GM12878 (cell line): ENCODE data around the gene PRSS8. TPM values are rescaled to one million over a fixed set of nuclear protein-coding genes. Genes with fewer than 3 reads are reported as not detected.
A peak's percentile ranks its signal among the peaks of the same experiment; 100 is the strongest.

Experiments
- CREM ChIP-seq: IDR thresholded peaks from 2 replicates; pipeline ENCODE4 v1.6.1; 2014; ENCODE audit warnings: antibody characterized with exemption, low read depth
- HDAC6 ChIP-seq: fragments of 200-600 bp; sonication (generic); IDR thresholded peaks from one replicate; pipeline ENCODE4 v1.8.0; 2017; ENCODE audit warnings: antibody characterized with exemption; ENCODE audit not compliant: unreplicated experiment
- IKZF2 ChIP-seq, 2 experiments: fragments of 450-650 bp; IDR thresholded peaks; 2 replicates each; pipeline ENCODE4 v1.6.1; 2017; ENCODE audit warnings: mild to moderate bottlenecking in 2 of 2, moderate library complexity in 2 of 2
- LARP7 ChIP-seq: fragments of 450-650 bp; IDR thresholded peaks from 2 replicates; pipeline ENCODE4 v1.6.1; 2017; ENCODE audit warnings: mild to moderate bottlenecking
- MXI1 ChIP-seq: fragments of 150-350 bp; IDR thresholded peaks from 2 replicates; pipeline ENCODE4 v1.6.1; 2011; ENCODE audit warnings: low read depth, mild to moderate bottlenecking, inconsistent platforms, low read length, improper control_type of control experiment
- NFYB ChIP-seq: IDR thresholded peaks from 2 replicates; pipeline ENCODE4 v1.6.1; 2011; ENCODE audit warnings: low read depth, mild to moderate bottlenecking, low read length, improper control_type of control experiment, moderate library complexity; ENCODE audit not compliant: insufficient read depth
- POLR2AphosphoS5 ChIP-seq: IDR thresholded peaks from 2 replicates; pipeline ENCODE4 v1.6.1; 2011; ENCODE audit warnings: mild to moderate bottlenecking, low read length, inconsistent platforms
- RB1 ChIP-seq: fragments of 450-650 bp; formaldehyde crosslinking; IDR thresholded peaks from 2 replicates; pipeline ENCODE4 v1.6.1; 2017; ENCODE audit warnings: mild to moderate bottlenecking, borderline replicate concordance
- TCF7 ChIP-seq: IDR thresholded peaks from 2 replicates; pipeline ENCODE4 v1.6.1; 2014; ENCODE audit warnings: antibody characterized with exemption, borderline replicate concordance
- ZNF274 ChIP-seq: IDR thresholded peaks from one replicate; pipeline ENCODE4 v1.8.0; 2011; ENCODE audit not compliant: insufficient read length, insufficient read depth
- ZNF384 ChIP-seq: IDR thresholded peaks from 2 replicates; pipeline ENCODE4 v1.6.1; 2012; ENCODE audit warnings: low read depth, mild to moderate bottlenecking, low read length, improper control_type of control experiment, borderline replicate concordance
- ZSCAN29 ChIP-seq: fragments of 450-650 bp; IDR thresholded peaks from 2 replicates; pipeline ENCODE4 v1.6.1; 2017; ENCODE audit warnings: mild to moderate bottlenecking, moderate library complexity
- polyA plus RNA-seq, 11 experiments: library from polyadenylated mRNA; depleted of rRNA in 4 of 11; unstranded in 6 of 11; stranded (reverse) in 5 of 11; fragments of >200 nt; fragmentation: Nextera tagmentation in 4 of 11; fragmentation: Illumina TruSeq in 1 of 11; extraction: Ambion mirVana in 4 of 11; extraction: Trizol in 1 of 11; gene quantifications; 1 replicate in 1 of 11; 2 replicates in 10 of 11; pipeline versions ENCODE4 v1.2.1 to v1.2.3, GENCODE V29; 2011 to 2016; ENCODE audit warnings: inconsistent platforms in 2 of 11, missing spikeins in 2 of 11, low read depth in 1 of 11
- total RNA-seq, 4 experiments: library from RNA; depleted of rRNA in 3 of 4; stranded (reverse); fragments of >200 nt in 3 of 4; fragmentation: Illumina TruSeq in 1 of 4; extraction: Trizol in 1 of 4; gene quantifications; 2 replicates each; pipeline versions ENCODE4 v1.2.1 to v1.2.3, GENCODE V29; 2013 to 2021
- TF ChIP-seq, protein P1 (sequence below): fragments of 450-650 bp; IDR thresholded peaks from 2 replicates; pipeline ENCODE4 v1.6.1; 2017; ENCODE audit warnings: mild to moderate bottlenecking
- TF ChIP-seq, protein P2 (sequence below): fragments of 450-650 bp; IDR thresholded peaks from 2 replicates; pipeline ENCODE4 v1.6.1; 2017; ENCODE audit warnings: low read depth, mild to moderate bottlenecking, moderate library complexity
- TF ChIP-seq, protein P3 (sequence below): fragments of 450-650 bp; conservative IDR thresholded peaks from 2 replicates; pipeline ENCODE4 v1.6.1; 2017; ENCODE audit warnings: mild to moderate bottlenecking, moderate library complexity
- TF ChIP-seq, protein P4 (sequence below): fragments of 450-650 bp; IDR thresholded peaks from 2 replicates; pipeline ENCODE4 v1.6.1; 2017; ENCODE audit warnings: mild to moderate bottlenecking, moderate library complexity
- TF ChIP-seq, protein P5 (sequence below): fragments of 450-650 bp; IDR thresholded peaks from 2 replicates; pipeline ENCODE4 v1.6.1; 2016; ENCODE audit warnings: mild to moderate bottlenecking

Gene PRSS8
- total and polyA plus RNA-seq, 10 of the 15 experiments (the other 5 are each of a cell fraction or from before 2014, with no cell fraction given): 0.33 to 0.58 TPM; not detected in 8

DNA sequence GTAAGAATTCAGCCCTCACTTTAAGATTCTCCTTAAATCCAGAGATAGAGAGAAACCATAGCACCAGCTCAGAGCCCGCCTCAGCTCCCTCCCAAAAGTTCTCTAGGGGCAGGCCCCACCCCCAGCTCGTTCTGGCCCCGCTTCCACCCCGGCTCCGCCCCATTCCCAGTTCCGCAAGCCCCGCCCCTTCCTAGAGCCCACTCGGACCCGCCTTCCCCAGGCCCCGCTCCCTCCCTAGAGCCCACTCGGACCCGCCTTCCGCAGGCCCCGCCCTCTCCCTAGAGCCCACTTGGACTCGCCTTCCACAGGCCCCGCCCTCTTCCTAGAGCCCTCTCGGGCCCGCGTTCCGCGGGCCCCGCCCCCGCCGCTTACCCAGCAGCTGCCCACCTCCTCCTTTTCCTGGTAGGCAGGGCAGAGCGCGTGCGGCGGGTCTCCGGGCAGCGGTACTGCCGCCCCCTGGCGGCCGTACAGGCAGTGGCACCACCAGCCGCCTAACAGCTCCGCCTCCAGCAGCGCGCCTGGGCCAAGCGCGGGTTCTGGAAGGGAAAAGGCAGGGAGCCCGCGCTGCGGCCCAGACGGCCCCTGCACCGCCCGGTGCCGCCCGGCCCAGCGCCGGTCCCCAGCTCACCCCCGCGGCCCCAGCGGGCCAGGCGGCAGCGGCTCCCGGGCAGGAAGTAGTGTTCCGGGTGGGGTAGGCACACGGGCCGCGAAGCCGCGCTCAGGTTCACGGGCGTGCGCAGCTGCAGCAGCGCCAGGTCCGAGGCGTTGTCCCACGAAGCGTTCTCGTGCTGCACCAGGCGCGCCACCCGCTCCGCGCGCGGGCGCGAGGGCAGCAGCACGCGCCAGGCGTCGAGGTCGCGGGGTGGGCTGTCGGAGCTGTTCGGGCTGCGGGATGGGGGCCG is 6.8 kb upstream of the PRSS8 start (continued):
- TF ChIP-seq, protein P1, sequence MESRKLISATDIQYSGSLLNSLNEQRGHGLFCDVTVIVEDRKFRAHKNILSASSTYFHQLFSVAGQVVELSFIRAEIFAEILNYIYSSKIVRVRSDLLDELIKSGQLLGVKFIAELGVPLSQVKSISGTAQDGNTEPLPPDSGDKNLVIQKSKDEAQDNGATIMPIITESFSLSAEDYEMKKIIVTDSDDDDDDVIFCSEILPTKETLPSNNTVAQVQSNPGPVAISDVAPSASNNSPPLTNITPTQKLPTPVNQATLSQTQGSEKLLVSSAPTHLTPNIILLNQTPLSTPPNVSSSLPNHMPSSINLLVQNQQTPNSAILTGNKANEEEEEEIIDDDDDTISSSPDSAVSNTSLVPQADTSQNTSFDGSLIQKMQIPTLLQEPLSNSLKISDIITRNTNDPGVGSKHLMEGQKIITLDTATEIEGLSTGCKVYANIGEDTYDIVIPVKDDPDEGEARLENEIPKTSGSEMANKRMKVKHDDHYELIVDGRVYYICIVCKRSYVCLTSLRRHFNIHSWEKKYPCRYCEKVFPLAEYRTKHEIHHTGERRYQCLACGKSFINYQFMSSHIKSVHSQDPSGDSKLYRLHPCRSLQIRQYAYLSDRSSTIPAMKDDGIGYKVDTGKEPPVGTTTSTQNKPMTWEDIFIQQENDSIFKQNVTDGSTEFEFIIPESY: no peak
- TF ChIP-seq NFYB: no peak
- TF ChIP-seq LARP7: peak; percentile 99
- peak; percentile 39; the same call in 1 of the 2 replicates for TF ChIP-seq CREM
- TF ChIP-seq TCF7: no peak
- TF ChIP-seq HDAC6: peak; percentile 34
- peak; percentile 66 for TF ChIP-seq MXI1
- no peak for TF ChIP-seq ZNF384
- TF ChIP-seq, protein P2, sequence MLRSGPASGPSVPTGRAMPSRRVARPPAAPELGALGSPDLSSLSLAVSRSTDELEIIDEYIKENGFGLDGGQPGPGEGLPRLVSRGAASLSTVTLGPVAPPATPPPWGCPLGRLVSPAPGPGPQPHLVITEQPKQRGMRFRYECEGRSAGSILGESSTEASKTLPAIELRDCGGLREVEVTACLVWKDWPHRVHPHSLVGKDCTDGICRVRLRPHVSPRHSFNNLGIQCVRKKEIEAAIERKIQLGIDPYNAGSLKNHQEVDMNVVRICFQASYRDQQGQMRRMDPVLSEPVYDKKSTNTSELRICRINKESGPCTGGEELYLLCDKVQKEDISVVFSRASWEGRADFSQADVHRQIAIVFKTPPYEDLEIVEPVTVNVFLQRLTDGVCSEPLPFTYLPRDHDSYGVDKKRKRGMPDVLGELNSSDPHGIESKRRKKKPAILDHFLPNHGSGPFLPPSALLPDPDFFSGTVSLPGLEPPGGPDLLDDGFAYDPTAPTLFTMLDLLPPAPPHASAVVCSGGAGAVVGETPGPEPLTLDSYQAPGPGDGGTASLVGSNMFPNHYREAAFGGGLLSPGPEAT: peak; percentile 11; the same call in 1 of the 2 replicates
- TF ChIP-seq ZNF274: no peak
- TF ChIP-seq ZSCAN29: no peak
- TF ChIP-seq, protein P3, sequence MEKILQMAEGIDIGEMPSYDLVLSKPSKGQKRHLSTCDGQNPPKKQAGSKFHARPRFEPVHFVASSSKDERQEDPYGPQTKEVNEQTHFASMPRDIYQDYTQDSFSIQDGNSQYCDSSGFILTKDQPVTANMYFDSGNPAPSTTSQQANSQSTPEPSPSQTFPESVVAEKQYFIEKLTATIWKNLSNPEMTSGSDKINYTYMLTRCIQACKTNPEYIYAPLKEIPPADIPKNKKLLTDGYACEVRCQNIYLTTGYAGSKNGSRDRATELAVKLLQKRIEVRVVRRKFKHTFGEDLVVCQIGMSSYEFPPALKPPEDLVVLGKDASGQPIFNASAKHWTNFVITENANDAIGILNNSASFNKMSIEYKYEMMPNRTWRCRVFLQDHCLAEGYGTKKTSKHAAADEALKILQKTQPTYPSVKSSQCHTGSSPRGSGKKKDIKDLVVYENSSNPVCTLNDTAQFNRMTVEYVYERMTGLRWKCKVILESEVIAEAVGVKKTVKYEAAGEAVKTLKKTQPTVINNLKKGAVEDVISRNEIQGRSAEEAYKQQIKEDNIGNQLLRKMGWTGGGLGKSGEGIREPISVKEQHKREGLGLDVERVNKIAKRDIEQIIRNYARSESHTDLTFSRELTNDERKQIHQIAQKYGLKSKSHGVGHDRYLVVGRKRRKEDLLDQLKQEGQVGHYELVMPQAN: peak; percentile 63; the same call in 1 of the 2 replicates
- TF ChIP-seq, protein P4, sequence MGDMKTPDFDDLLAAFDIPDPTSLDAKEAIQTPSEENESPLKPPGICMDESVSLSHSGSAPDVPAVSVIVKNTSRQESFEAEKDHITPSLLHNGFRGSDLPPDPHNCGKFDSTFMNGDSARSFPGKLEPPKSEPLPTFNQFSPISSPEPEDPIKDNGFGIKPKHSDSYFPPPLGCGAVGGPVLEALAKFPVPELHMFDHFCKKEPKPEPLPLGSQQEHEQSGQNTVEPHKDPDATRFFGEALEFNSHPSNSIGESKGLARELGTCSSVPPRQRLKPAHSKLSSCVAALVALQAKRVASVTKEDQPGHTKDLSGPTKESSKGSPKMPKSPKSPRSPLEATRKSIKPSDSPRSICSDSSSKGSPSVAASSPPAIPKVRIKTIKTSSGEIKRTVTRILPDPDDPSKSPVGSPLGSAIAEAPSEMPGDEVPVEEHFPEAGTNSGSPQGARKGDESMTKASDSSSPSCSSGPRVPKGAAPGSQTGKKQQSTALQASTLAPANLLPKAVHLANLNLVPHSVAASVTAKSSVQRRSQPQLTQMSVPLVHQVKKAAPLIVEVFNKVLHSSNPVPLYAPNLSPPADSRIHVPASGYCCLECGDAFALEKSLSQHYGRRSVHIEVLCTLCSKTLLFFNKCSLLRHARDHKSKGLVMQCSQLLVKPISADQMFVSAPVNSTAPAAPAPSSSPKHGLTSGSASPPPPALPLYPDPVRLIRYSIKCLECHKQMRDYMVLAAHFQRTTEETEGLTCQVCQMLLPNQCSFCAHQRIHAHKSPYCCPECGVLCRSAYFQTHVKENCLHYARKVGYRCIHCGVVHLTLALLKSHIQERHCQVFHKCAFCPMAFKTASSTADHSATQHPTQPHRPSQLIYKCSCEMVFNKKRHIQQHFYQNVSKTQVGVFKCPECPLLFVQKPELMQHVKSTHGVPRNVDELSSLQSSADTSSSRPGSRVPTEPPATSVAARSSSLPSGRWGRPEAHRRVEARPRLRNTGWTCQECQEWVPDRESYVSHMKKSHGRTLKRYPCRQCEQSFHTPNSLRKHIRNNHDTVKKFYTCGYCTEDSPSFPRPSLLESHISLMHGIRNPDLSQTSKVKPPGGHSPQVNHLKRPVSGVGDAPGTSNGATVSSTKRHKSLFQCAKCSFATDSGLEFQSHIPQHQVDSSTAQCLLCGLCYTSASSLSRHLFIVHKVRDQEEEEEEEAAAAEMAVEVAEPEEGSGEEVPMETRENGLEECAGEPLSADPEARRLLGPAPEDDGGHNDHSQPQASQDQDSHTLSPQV: peak; percentile 71; the same call in 1 of the 2 replicates
- TF ChIP-seq IKZF2 (IDR thresholded peaks at IDR 0.05): peak in 1 of 2 experiments; percentile 50; a peak in 2 of 4 replicates
- no peak for TF ChIP-seq POLR2AphosphoS5
- TF ChIP-seq RB1: peak; percentile 94
- TF ChIP-seq, protein P5, sequence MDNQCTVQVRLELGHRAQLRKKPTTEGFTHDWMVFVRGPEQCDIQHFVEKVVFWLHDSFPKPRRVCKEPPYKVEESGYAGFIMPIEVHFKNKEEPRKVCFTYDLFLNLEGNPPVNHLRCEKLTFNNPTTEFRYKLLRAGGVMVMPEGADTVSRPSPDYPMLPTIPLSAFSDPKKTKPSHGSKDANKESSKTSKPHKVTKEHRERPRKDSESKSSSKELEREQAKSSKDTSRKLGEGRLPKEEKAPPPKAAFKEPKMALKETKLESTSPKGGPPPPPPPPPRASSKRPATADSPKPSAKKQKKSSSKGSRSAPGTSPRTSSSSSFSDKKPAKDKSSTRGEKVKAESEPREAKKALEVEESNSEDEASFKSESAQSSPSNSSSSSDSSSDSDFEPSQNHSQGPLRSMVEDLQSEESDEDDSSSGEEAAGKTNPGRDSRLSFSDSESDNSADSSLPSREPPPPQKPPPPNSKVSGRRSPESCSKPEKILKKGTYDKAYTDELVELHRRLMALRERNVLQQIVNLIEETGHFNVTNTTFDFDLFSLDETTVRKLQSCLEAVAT: no peak
